ENCODE results near the gene EPC1. TPM values are rescaled to one million over a fixed set of nuclear protein-coding genes. Genes with fewer than 3 reads are reported as not detected.

EPC1 gene
- total and polyA plus RNA-seq, 7 experiments from 2014 or later, result 46.0 to 156 (median 115) TPM

- peak overlapping the region in 3 of 9 donors; percentile 1 to 67 (median 52) for H3K27ac Mint-ChIP-seq
- H3K27ac ChIP-seq (ENCODE audit: low read depth, low read length), result no peak overlapping the region
Measured at GRCh38 chr10:32323051-32323450, 23.9 kb downstream of the EPC1 start.

GRCh38 chr10:32321016-32321631 is 25.8 kb downstream of the EPC1 start:
- Histone ChIP-seq H3K27ac (ENCODE audit: low read depth, low read length) (no peak overlapping the region), H3K9me3 (ENCODE audit: control insufficient read depth in 2 of 3, low read length in 3 of 3) (no peaks in the 10 kb centered on the region), H3K4me1 (ENCODE audit: control insufficient read depth in 2 of 2, insufficient read depth in 2 of 2, low read length in 2 of 2) (peaks cover 48 to 63% of the 10 kb centered on the region in 2 donors), H3K4me3 (ENCODE audit: low read length) (no peak overlapping the region), H3K27me3 (ENCODE audit: control insufficient read depth in 2 of 2, insufficient read depth in 2 of 2, low read length in 2 of 2) (no peaks in the 10 kb centered on the region), H3K36me3 (ENCODE audit: control insufficient read depth in 2 of 3, insufficient read depth in 3 of 3, low read length in 3 of 3) (peaks cover 0 to 4% (median 0%) of the 10 kb centered on the region in 3 experiments)
- H3K36me3 Mint-ChIP-seq, result peaks cover 0 to 21% (median 13%) of the 10 kb centered on the region in 5 donors
- intact Hi-C loops (cut with micrococcal nuclease), result no loop called here
- ChIA-PET CTCF (no interaction called here), POLR2A (interaction anchor here (0.7 to 1.2 kb wide), 2 partner anchors 27 to 77 kb away, joined by 3 read pairs; no protein-coding TSS in a partner anchor)
- H3K4me1 Mint-ChIP-seq, result peaks cover 51 to 96% (median 89%) of the 10 kb centered on the region in 7 donors
- H3K9me3 Mint-ChIP-seq, result peaks cover 0 to 3% (median 0%) of the 10 kb centered on the region in 11 donors
- H3K27me3 Mint-ChIP-seq, result no peaks in the 10 kb centered on the region
- ATAC-seq, result no peak
- H3K27ac Mint-ChIP-seq, result peak overlapping the region in 4 of 9 donors; percentile 4 to 88 (median 52)
- peak overlapping the region in 8 of 10 donors; percentile 15 to 72 (median 41) for H3K4me3 Mint-ChIP-seq
- DNase-seq, result no peak

More at GRCh38 chr10:32323051-32323450, 23.9 kb downstream of the EPC1 start:
- DNase-seq (no peak), ATAC-seq (no peak)
- Histone ChIP-seq H3K4me1 (ENCODE audit: control insufficient read depth in 2 of 2, insufficient read depth in 2 of 2, low read length in 2 of 2) (peaks cover 50 to 61% of the 10 kb centered on the region in 2 donors), H3K27me3 (ENCODE audit: control insufficient read depth in 2 of 2, insufficient read depth in 2 of 2, low read length in 2 of 2) (no peaks in the 10 kb centered on the region), H3K4me3 (ENCODE audit: low read length) (no peak overlapping the region), H3K36me3 (ENCODE audit: control insufficient read depth in 2 of 3, insufficient read depth in 3 of 3, low read length in 3 of 3) (peaks cover 0 to 4% (median 0%) of the 10 kb centered on the region in 3 experiments), H3K9me3 (ENCODE audit: control insufficient read depth in 2 of 3, low read length in 3 of 3) (no peaks in the 10 kb centered on the region)
- H3K36me3 Mint-ChIP-seq, result peaks cover 0 to 17% (median 14%) of the 10 kb centered on the region in 5 donors
- H3K4me3 Mint-ChIP-seq, result peak overlapping the region in 1 of 10 donors; percentile 57
- POLR2A ChIA-PET, result no interaction called here
- H3K9me3 Mint-ChIP-seq, result peaks cover 0 to 3% (median 0%) of the 10 kb centered on the region in 11 donors
- H3K4me1 Mint-ChIP-seq, result peaks cover 52 to 97% (median 89%) of the 10 kb centered on the region in 7 donors
- intact Hi-C loops (cut with micrococcal nuclease), result no loop called here
- CTCF ChIA-PET, result interaction anchor here (0.7 kb wide), 1 partner anchor 67 kb away, joined by 4 read pairs; no protein-coding TSS in a partner anchor
- no peaks in the 10 kb centered on the region for H3K27me3 Mint-ChIP-seq

- intact Hi-C loops (cut with micrococcal nuclease), result loop anchor here (1.0 to 2.0 kb wide), 2 partner anchors 9 to 14 kb away; no protein-coding TSS in a partner anchor
- H3K27me3 ChIP-seq (ENCODE audit: control insufficient read depth in 2 of 2, insufficient read depth in 2 of 2, low read length in 2 of 2), result no peaks in the 10 kb centered on the region
- Mint-ChIP-seq H3K27ac (peak overlapping the region; percentile 37 to 88 (median 59)), H3K27me3 (no peaks in the 10 kb centered on the region), H3K4me1 (peaks cover 63 to 97% (median 89%) of the 10 kb centered on the region in 7 donors), H3K36me3 (peaks cover 0 to 30% (median 18%) of the 10 kb centered on the region in 5 donors), H3K9me3 (peaks cover 0 to 3% (median 0%) of the 10 kb centered on the region in 11 donors), H3K4me3 (peak overlapping the region; percentile 3 to 74 (median 60))
- peaks cover 63 to 75% of the 10 kb centered on the region in 2 donors for H3K4me1 ChIP-seq (ENCODE audit: control insufficient read depth in 2 of 2, insufficient read depth in 2 of 2, low read length in 2 of 2)
- ATAC-seq (peak; percentile 81), DNase-seq (no peak)
- peaks cover 0 to 4% (median 0%) of the 10 kb centered on the region in 3 experiments for H3K36me3 ChIP-seq (ENCODE audit: control insufficient read depth in 2 of 3, insufficient read depth in 3 of 3, low read length in 3 of 3)
- H3K4me3 ChIP-seq (ENCODE audit: low read length), result peak overlapping the region; percentile 12
- CTCF ChIA-PET, result interaction anchor here (0.6 to 1.4 kb wide), 2 partner anchors 24 to 62 kb away, joined by 3 to 4 read pairs; no protein-coding TSS in a partner anchor
- no peaks in the 10 kb centered on the region for H3K9me3 ChIP-seq (ENCODE audit: control insufficient read depth in 2 of 3, low read length in 3 of 3)
- POLR2A ChIA-PET, result interaction anchor here (0.5 to 1.4 kb wide), 4 partner anchors 11 to 60 kb away, joined by 3 to 7 read pairs (median 4); no protein-coding TSS in a partner anchor
- H3K27ac ChIP-seq (ENCODE audit: low read depth, low read length), result peak overlapping the region; percentile 41
Measured at GRCh38 chr10:32318476-32318896, 28.5 kb downstream of the EPC1 start.

- Mint-ChIP-seq H3K4me1 (peaks cover 66 to 97% (median 89%) of the 10 kb centered on the region in 7 donors), H3K36me3 (peaks cover 0 to 33% (median 18%) of the 10 kb centered on the region in 5 donors), H3K27me3 (no peaks in the 10 kb centered on the region), H3K9me3 (peaks cover 0 to 3% (median 0%) of the 10 kb centered on the region in 11 donors), H3K27ac (peak overlapping the region; percentile 37 to 88 (median 59)), H3K4me3 (peak overlapping the region in 9 of 10 donors; percentile 48 to 74 (median 66))
- peak; percentile 72 for ATAC-seq
- Histone ChIP-seq H3K4me1 (ENCODE audit: control insufficient read depth in 2 of 2, insufficient read depth in 2 of 2, low read length in 2 of 2) (peaks cover 63 to 78% of the 10 kb centered on the region in 2 donors), H3K36me3 (ENCODE audit: control insufficient read depth in 2 of 3, insufficient read depth in 3 of 3, low read length in 3 of 3) (peaks cover 0 to 4% (median 0%) of the 10 kb centered on the region in 3 experiments), H3K27ac (ENCODE audit: low read depth, low read length) (peak overlapping the region; percentile 31), H3K27me3 (ENCODE audit: control insufficient read depth in 2 of 2, insufficient read depth in 2 of 2, low read length in 2 of 2) (no peaks in the 10 kb centered on the region), H3K9me3 (ENCODE audit: control insufficient read depth in 2 of 3, low read length in 3 of 3) (no peaks in the 10 kb centered on the region), H3K4me3 (ENCODE audit: low read length) (peak overlapping the region; percentile 12)
- intact Hi-C loops (cut with micrococcal nuclease), result loop anchor here (1.0 to 2.0 kb wide), 2 partner anchors 9 to 15 kb away; no protein-coding TSS in a partner anchor
- CTCF ChIA-PET, result interaction anchor here (1.4 kb wide), 1 partner anchor 24 kb away, joined by 4 read pairs; no protein-coding TSS in a partner anchor
- POLR2A ChIA-PET, result interaction anchor here (0.5 to 1.4 kb wide), 4 partner anchors 12 to 61 kb away, joined by 3 to 7 read pairs (median 4); no protein-coding TSS in a partner anchor
- peak in 5 of 9 donors; percentile 16 to 29 (median 20) for DNase-seq
Measured at GRCh38 chr10:32317795-32318357, 29.1 kb downstream of the EPC1 start.

GRCh38 chr10:32315424-32315823 is 31.5 kb downstream of the EPC1 start:
- Histone ChIP-seq H3K4me3 (ENCODE audit: low read length) (no peak overlapping the region), H3K4me1 (ENCODE audit: control insufficient read depth in 2 of 2, insufficient read depth in 2 of 2, low read length in 2 of 2) (peaks cover 52 to 71% of the 10 kb centered on the region in 2 donors), H3K27ac (ENCODE audit: low read depth, low read length) (no peak overlapping the region), H3K27me3 (ENCODE audit: control insufficient read depth in 2 of 2, insufficient read depth in 2 of 2, low read length in 2 of 2) (no peaks in the 10 kb centered on the region), H3K36me3 (ENCODE audit: control insufficient read depth in 2 of 3, insufficient read depth in 3 of 3, low read length in 3 of 3) (no peaks in the 10 kb centered on the region), H3K9me3 (ENCODE audit: control insufficient read depth in 2 of 3, low read length in 3 of 3) (no peaks in the 10 kb centered on the region)
- Mint-ChIP-seq H3K27me3 (no peaks in the 10 kb centered on the region), H3K36me3 (peaks cover 0 to 24% (median 3%) of the 10 kb centered on the region in 5 donors), H3K9me3 (no peaks in the 10 kb centered on the region), H3K4me1 (peaks cover 62 to 95% (median 82%) of the 10 kb centered on the region in 7 donors), H3K4me3 (peak overlapping the region in 8 of 10 donors; percentile 12 to 72 (median 40)), H3K27ac (peak overlapping the region in 8 of 9 donors; percentile 29 to 88 (median 60))
- no peak for ATAC-seq
- CTCF ChIA-PET, result no interaction called here
- POLR2A ChIA-PET, result no interaction called here
- DNase-seq, result no peak
- intact Hi-C loops (cut with micrococcal nuclease), result no loop called here

- Mint-ChIP-seq H3K4me1 (peaks cover 56 to 93% (median 79%) of the 10 kb centered on the region in 7 donors), H3K27ac (peak overlapping the region; percentile 0 to 89 (median 28)), H3K4me3 (peak overlapping the region in 7 of 10 donors; percentile 14 to 63 (median 32)), H3K27me3 (no peaks in the 10 kb centered on the region), H3K9me3 (no peaks in the 10 kb centered on the region), H3K36me3 (peaks cover 0 to 24% (median 3%) of the 10 kb centered on the region in 5 donors)
- ATAC-seq, result no peak
- no peak overlapping the region for H3K27ac ChIP-seq (ENCODE audit: low read depth, low read length)
- H3K27me3 ChIP-seq (ENCODE audit: control insufficient read depth in 2 of 2, insufficient read depth in 2 of 2, low read length in 2 of 2), result no peaks in the 10 kb centered on the region
- no peak overlapping the region for H3K4me3 ChIP-seq (ENCODE audit: low read length)
- peaks cover 44 to 63% of the 10 kb centered on the region in 2 donors for H3K4me1 ChIP-seq (ENCODE audit: control insufficient read depth in 2 of 2, insufficient read depth in 2 of 2, low read length in 2 of 2)
- CTCF ChIA-PET, result interaction anchor here (0.9 kb wide), 1 partner anchor 112 kb away, joined by 3 read pairs; no protein-coding TSS in a partner anchor
- no peaks in the 10 kb centered on the region for H3K9me3 ChIP-seq (ENCODE audit: control insufficient read depth in 2 of 3, low read length in 3 of 3)
- POLR2A ChIA-PET, result interaction anchor here (0.8 to 1.2 kb wide), 2 partner anchors 10 to 38 kb away, joined by 4 to 5 read pairs; no protein-coding TSS in a partner anchor
- DNase-seq, result no peak
- H3K36me3 ChIP-seq (ENCODE audit: control insufficient read depth in 2 of 3, insufficient read depth in 3 of 3, low read length in 3 of 3), result no peaks in the 10 kb centered on the region
- intact Hi-C loops (cut with micrococcal nuclease), result no loop called here
Measured at GRCh38 chr10:32314588-32314987, 32.4 kb downstream of the EPC1 start.
